HG03039 (cell line): Measurements from ENCODE around the gene TSPAN18.

Source experiments
- ATAC-seq: cut with Tn5 transposase; IDR thresholded peaks from one replicate; pipeline ENCODE4 v1.9.1; 2021; ENCODE audit warnings: mild to moderate bottlenecking, moderate library complexity; ENCODE audit not compliant: unreplicated experiment

TSPAN18 gene

DNA sequence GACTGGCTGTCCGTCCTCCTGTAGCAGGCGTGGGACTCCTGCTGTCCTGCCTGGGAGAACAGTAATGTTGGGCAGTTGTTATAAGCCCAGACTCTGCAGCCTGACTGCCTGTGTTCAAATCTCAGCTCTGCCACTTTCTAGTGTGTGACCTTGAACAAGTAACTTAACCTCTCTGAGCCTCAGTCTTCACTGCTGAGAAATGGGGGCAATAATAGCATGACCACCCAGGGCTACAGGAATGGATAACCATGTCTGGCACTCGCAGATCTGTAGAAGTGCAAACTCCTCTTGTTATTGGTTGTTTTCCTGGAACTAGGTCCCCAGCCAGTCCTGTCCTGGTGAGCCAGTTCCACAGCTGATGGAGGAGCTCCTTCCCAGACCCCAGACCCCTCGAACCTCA, 154.2 kb downstream of the TSPAN18 start:
- no peak for ATAC-seq

- ATAC-seq, result no peak
Observed at GRCh38 chr11:44883277-44883676, 156.5 kb downstream of the TSPAN18 start.

GRCh38 chr11:44884056-44884455, 157.3 kb downstream of the TSPAN18 start:
- ATAC-seq, result no peak

DNA sequence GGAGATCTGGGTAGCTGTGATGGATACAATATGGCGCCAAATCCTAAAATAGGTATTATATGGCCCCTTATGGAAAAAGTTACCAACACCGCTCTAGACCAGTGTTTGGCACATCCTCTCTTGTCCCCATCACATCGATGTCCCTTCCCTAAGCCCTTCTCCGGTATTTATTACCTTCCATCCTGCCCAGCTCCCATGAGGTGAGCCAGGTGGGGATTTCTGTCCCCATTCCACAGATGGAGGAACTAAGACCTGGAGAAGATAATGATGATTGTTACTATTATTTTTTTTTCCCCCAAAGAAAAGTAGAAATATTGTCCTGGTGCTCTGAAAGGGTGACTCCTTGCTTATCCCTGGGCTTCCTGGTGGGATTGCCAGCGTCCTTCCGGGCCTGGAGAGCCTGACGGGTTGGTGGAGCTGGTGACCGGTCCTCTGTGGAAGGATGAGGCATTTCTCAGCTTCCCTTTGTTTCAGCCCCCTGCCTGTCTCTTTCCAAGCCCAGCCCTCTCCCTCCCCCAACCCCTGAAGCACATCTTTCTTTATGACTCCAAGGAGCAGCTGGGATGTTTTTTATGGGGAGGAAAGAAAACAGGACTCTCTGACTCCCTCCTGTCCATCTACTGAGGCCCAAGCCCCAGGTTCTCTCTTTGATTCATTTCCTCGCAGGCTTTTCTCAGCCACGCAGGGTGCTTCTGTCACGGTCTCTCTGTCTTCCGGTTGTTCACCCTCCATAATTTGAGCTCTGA, 158.5 kb downstream of the TSPAN18 start:
- ATAC-seq, result no peak

- ATAC-seq, result no peak
Observed at GRCh38 chr11:44885919-44886789, 159.4 kb downstream of the TSPAN18 start.

- ATAC-seq, result no peak
Observed at GRCh38 chr11:44886790-44887140, 160.0 kb downstream of the TSPAN18 start.

GRCh38 chr11:44887636-44888035, 160.9 kb downstream of the TSPAN18 start:
- ATAC-seq, result no peak

DNA sequence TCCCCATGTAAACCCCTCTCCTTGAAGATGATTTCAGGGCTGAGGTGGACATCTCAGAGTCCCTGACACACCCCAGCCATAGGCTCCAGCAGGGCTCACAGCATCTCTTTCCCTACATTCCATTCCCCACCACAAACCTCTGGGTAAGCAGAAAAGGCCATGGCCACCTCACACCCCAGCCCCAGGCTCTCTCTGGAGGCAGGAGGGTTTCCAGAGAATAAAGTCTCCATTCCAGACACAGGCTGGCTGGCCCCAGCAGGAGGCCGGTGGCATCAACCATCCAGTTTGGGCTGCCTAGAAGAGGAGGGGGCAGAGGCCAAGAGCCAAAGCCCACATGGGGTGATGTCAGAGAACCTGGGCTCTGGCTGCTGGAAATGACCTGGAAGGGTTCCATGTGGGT, 162.5 kb downstream of the TSPAN18 start:
- no peak for ATAC-seq

- ATAC-seq, result no peak
Observed at GRCh38 chr11:44892843-44893242, 166.1 kb downstream of the TSPAN18 start.

DNA sequence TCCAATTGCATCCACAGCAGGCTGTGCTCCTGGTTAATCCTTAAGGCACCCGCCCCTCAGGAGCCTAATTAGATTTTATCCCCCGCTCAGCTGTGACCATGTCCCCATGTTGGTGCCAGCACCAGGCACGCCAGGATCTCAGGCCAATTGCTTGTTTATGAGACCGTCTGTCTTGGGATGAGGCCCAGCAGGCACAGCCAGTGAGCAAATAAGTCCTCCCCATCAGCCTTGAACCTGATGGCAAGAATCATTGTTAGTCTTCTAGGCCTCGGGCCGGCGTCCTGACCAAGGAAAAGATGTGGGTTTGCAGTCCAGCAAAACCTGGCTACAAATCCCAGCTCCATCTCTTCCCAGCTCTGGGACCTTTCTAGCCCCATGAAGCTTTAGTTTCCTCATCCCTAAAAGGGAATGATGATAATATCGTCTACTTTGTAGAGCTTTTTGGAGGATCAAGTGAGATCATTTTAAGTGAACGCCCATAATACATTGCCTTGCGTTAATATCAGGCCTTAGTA, 166.6 kb downstream of the TSPAN18 start:
- no peak for ATAC-seq

- ATAC-seq, result no peak
Observed at GRCh38 chr11:44893846-44894617, 167.3 kb downstream of the TSPAN18 start.

DNA sequence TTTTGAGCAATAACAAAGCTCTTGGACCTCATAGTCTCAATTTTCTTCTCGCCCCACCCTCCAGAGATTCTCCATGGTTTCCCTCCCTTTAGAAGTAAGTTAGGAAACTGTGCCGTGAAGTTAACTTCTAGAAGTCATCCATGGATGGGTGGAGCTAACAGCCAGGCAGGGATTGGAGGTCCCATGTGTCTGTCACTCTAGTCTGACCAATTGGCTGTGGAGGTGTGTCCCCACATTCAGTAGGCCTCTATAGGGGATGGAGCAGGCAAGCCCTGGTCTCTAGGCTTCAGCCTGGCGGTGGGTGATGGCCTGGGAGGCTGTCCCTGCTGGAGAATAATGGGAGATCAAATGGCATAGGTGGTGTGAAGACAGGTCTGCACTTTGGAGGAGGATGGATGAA, 173.2 kb downstream of the TSPAN18 start:
- no peak for ATAC-seq

- no peak for ATAC-seq
Observed at GRCh38 chr11:44901120-44901633, 174.4 kb downstream of the TSPAN18 start.

DNA sequence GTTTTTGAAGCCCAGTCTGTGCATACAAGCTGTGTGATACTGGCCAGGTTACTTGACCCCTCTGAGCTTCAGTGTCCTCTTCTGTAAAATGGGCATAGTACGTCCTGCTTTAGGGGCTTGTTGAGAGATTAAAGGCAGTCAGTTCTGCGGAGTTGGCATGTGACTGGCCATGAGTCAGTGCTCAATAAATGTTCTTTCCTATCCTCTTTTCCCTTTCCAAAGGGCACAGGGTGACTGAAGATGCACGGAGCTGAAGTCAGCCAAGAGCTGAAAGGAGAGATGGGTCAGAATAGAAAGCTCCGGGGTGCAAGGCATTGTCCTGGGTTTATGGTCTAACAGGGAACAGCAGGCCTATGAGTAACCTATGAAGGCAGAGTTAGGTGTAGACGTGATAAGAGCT, 175.0 kb downstream of the TSPAN18 start:
- ATAC-seq, result no peak

- no peak for ATAC-seq
Observed at GRCh38 chr11:44903035-44903434, 176.3 kb downstream of the TSPAN18 start.

- ATAC-seq, result no peak
Observed at GRCh38 chr11:44903518-44903917, 176.8 kb downstream of the TSPAN18 start.

DNA sequence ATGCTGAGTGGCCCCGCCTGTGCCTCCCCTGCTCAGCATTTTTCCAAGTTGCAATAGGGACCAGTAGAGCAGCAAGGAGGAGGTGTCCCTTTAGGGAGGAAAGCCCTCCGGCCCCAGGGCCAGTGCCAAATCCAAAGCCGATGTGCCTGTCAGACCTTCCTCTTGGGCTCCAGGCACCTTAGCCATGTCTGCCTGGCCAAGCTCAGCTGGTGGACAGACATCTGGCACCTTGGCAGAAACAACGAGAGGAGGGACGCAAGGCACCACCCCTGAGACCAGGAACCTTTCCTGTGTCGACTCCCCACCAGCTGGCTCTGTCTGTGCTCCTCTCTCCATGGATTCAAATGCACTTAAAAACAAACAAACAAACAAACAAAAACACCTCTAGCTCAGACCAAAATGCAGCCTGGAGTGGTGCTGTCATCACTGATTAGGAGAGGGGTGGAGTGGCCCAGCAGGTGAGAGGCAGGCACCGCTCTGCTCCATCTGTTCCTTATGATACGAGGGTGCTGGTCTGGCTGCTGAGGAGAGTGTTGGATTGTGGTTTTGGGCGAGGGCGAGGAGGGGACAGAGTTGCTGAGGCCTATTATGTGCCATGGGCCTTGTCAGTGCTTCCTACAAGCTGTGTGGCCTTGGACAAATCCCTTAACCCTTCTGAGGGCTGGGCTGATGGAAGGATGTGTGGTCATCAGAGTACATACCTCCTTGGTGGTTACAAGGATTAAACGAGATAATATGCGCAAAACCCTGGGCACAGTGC, 177.7 kb downstream of the TSPAN18 start:
- ATAC-seq, result no peak

GRCh38 chr11:44905131-44905866, 178.5 kb downstream of the TSPAN18 start:
- no peak for ATAC-seq

- ATAC-seq, result no peak
Observed at GRCh38 chr11:44906649-44907048, 179.9 kb downstream of the TSPAN18 start.

GRCh38 chr11:44909557-44909956, 182.8 kb downstream of the TSPAN18 start:
- no peak for ATAC-seq
